HEK293 (cell line): ENCODE data around the gene ASIC3.

Source experiments
- GLIS1 ChIP-seq: fragments of 450-650 bp; formaldehyde crosslinking; IDR thresholded peaks from 2 replicates; pipeline ENCODE4 v1.5.1; 2016; ENCODE audit warnings: missing biosample characterization, missing genetic modification characterization
- MEIS1 ChIP-seq: sonication (generic); formaldehyde crosslinking; IDR thresholded peaks from 2 replicates; pipeline ENCODE4 v1.8.1; 2022; ENCODE audit warnings: missing genetic modification reagents, mild to moderate bottlenecking, borderline replicate concordance
- OVOL3 ChIP-seq: fragments of 450-650 bp; formaldehyde crosslinking; IDR thresholded peaks from 2 replicates; pipeline ENCODE4 v1.5.1; 2016; ENCODE audit warnings: missing biosample characterization, missing genetic modification characterization
- SCRT1 ChIP-seq: fragments of 450-650 bp; formaldehyde crosslinking; IDR thresholded peaks from 2 replicates; pipeline ENCODE4 v1.5.1; 2016; ENCODE audit warnings: missing biosample characterization, missing genetic modification characterization, borderline replicate concordance
- WT1 ChIP-seq: fragments of 450-650 bp; formaldehyde crosslinking; IDR thresholded peaks from 2 replicates; pipeline ENCODE4 v1.5.1; 2016; ENCODE audit warnings: missing biosample characterization, missing genetic modification characterization
- ZBTB1 ChIP-seq: fragments of 450-650 bp; formaldehyde crosslinking; IDR thresholded peaks from 2 replicates; pipeline ENCODE4 v1.5.1; 2016; ENCODE audit warnings: missing biosample characterization, missing genetic modification characterization
- ZBTB21 ChIP-seq: fragments of 450-650 bp; formaldehyde crosslinking; IDR thresholded peaks from 2 replicates; pipeline ENCODE4 v1.5.1; 2017; ENCODE audit warnings: missing biosample characterization, missing genetic modification characterization
- ZBTB48 ChIP-seq: fragments of 450-650 bp; formaldehyde crosslinking; IDR thresholded peaks from 2 replicates; pipeline ENCODE4 v1.5.1; 2016; ENCODE audit warnings: missing biosample characterization, missing genetic modification characterization
- ZFHX2 ChIP-seq: fragments of 450-650 bp; formaldehyde crosslinking; conservative IDR thresholded peaks from 2 replicates; pipeline ENCODE4 v1.5.1; 2016; ENCODE audit warnings: missing biosample characterization, missing genetic modification characterization
- ZFP41 ChIP-seq: fragments of 450-650 bp; formaldehyde crosslinking; IDR thresholded peaks from 2 replicates; pipeline ENCODE4 v1.5.1; 2016; ENCODE audit warnings: missing biosample characterization, missing genetic modification characterization, borderline replicate concordance
- ZNF112 ChIP-seq: fragments of 450-650 bp; formaldehyde crosslinking; IDR thresholded peaks from 2 replicates; pipeline ENCODE4 v1.5.0; 2017; ENCODE audit warnings: missing biosample characterization, missing genetic modification characterization
- ZNF132 ChIP-seq: fragments of 450-650 bp; formaldehyde crosslinking; IDR thresholded peaks from 2 replicates; pipeline ENCODE4 v1.5.1; 2017; ENCODE audit warnings: missing biosample characterization, missing genetic modification characterization, borderline replicate concordance
- ZNF23 ChIP-seq: fragments of 450-650 bp; formaldehyde crosslinking; IDR thresholded peaks from 2 replicates; pipeline ENCODE4 v1.5.1; 2016; ENCODE audit warnings: missing biosample characterization, missing genetic modification characterization, borderline replicate concordance
- ZNF292 ChIP-seq: fragments of 450-650 bp; formaldehyde crosslinking; IDR thresholded peaks from 2 replicates; pipeline ENCODE4 v1.5.1; 2016; ENCODE audit warnings: low read depth, missing biosample characterization, missing genetic modification characterization, borderline replicate concordance
- ZNF350 ChIP-seq: fragments of 450-650 bp; formaldehyde crosslinking; IDR thresholded peaks from 2 replicates; pipeline ENCODE4 v1.5.0; 2017; ENCODE audit warnings: missing biosample characterization, mild to moderate bottlenecking, missing genetic modification characterization
- ZNF37A ChIP-seq: fragments of 450-650 bp; IDR thresholded peaks from 2 replicates; pipeline ENCODE4 v1.5.1; 2018; ENCODE audit warnings: missing biosample characterization, missing genetic modification characterization
- ZNF391 ChIP-seq: fragments of 450-650 bp; formaldehyde crosslinking; IDR thresholded peaks from 2 replicates; pipeline ENCODE4 v1.5.1; 2016; ENCODE audit warnings: low read depth, missing biosample characterization, missing genetic modification characterization, borderline replicate concordance
- ZNF394 ChIP-seq: fragments of 450-650 bp; formaldehyde crosslinking; IDR thresholded peaks from 2 replicates; pipeline ENCODE4 v1.5.1; 2016; ENCODE audit warnings: missing biosample characterization, missing genetic modification characterization, mild to moderate bottlenecking, moderate library complexity, borderline replicate concordance
- ZNF423 ChIP-seq: fragments of 450-650 bp; formaldehyde crosslinking; IDR thresholded peaks from 2 replicates; pipeline ENCODE4 v1.5.1; 2016; ENCODE audit warnings: missing biosample characterization, missing genetic modification characterization
- ZNF426 ChIP-seq: fragments of 450-650 bp; formaldehyde crosslinking; IDR thresholded peaks from 2 replicates; pipeline ENCODE4 v1.5.1; 2017; ENCODE audit warnings: missing biosample characterization, missing genetic modification characterization, mild to moderate bottlenecking, inconsistent platforms, moderate library complexity
- ZNF571 ChIP-seq: fragments of 450-650 bp; formaldehyde crosslinking; IDR thresholded peaks from 2 replicates; pipeline ENCODE4 v1.5.0; 2017; ENCODE audit warnings: missing biosample characterization, missing genetic modification characterization
- ZNF596 ChIP-seq: fragments of 450-650 bp; IDR thresholded peaks from 2 replicates; pipeline ENCODE4 v1.5.0; 2018; ENCODE audit warnings: missing biosample characterization, mild to moderate bottlenecking, missing genetic modification characterization, moderate library complexity
- ZNF610 ChIP-seq: fragments of 450-650 bp; formaldehyde crosslinking; IDR thresholded peaks from 2 replicates; pipeline ENCODE4 v1.5.1; 2016; ENCODE audit warnings: missing biosample characterization, missing genetic modification characterization, borderline replicate concordance
- ZNF629 ChIP-seq: fragments of 450-650 bp; formaldehyde crosslinking; IDR thresholded peaks from 2 replicates; pipeline ENCODE4 v1.5.1; 2017; ENCODE audit warnings: missing biosample characterization, missing genetic modification characterization
- ZNF660 ChIP-seq: fragments of 450-650 bp; IDR thresholded peaks from 2 replicates; pipeline ENCODE4 v1.5.1; 2018; ENCODE audit warnings: missing biosample characterization, mild to moderate bottlenecking, missing genetic modification characterization
- ZNF776 ChIP-seq: fragments of 450-650 bp; formaldehyde crosslinking; IDR thresholded peaks from 2 replicates; pipeline ENCODE4 v1.5.0; 2017; ENCODE audit warnings: missing biosample characterization, missing genetic modification characterization, borderline replicate concordance
- ZNF837 ChIP-seq: fragments of 450-650 bp; formaldehyde crosslinking; IDR thresholded peaks from 2 replicates; pipeline ENCODE4 v1.5.1; 2016; ENCODE audit warnings: missing biosample characterization, missing genetic modification characterization
- ZSCAN23 ChIP-seq: fragments of 450-650 bp; formaldehyde crosslinking; IDR thresholded peaks from 2 replicates; pipeline ENCODE4 v1.5.1; 2016; ENCODE audit warnings: missing biosample characterization, missing genetic modification characterization
- TF ChIP-seq, protein P1 (sequence below): fragments of 450-650 bp; formaldehyde crosslinking; conservative IDR thresholded peaks from 2 replicates; pipeline ENCODE4 v1.5.1; 2016; ENCODE audit warnings: low read depth, missing biosample characterization, missing genetic modification characterization
- TF ChIP-seq, protein P2 (sequence below): fragments of 450-650 bp; formaldehyde crosslinking; IDR thresholded peaks from 2 replicates; pipeline ENCODE4 v1.5.1; 2016; ENCODE audit warnings: missing biosample characterization, missing genetic modification characterization
- TF ChIP-seq, protein P3 (sequence below): fragments of 450-650 bp; formaldehyde crosslinking; IDR thresholded peaks from 2 replicates; pipeline ENCODE4 v1.5.1; 2016; ENCODE audit warnings: missing biosample characterization, missing genetic modification characterization
- TF ChIP-seq, protein P4 (sequence below): IDR thresholded peaks from 2 replicates; pipeline ENCODE4 v1.6.1; 2011; ENCODE audit warnings: mild to moderate bottlenecking, low read depth, low read length, borderline replicate concordance

Gene ASIC3

DNA sequence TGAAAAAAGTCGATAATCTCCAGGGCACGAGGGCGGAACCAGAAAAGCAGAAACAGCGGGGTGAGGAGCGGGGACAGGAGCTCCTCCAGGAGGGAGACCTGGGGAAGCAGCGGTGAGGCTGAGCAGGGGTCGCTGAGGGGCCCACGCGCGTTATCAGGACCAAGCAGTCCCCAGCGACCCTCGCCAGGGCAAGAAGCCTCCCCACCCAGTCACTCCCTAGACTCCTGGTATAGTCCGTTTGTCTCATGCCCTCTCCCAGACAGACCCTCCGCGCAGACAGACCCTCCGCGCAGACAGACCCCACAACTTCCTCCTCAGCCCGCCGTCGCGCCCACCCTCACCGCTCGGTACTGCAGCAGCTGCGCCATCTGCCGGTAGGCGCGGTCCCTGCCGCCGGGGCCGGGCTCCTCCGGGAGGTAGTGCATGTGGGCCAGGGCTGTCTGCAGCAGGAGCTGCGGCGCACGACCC lies 30.3 kb upstream of the ASIC3 start (continued):
- TF ChIP-seq ZNF37A (tag by site-specific recombination) = no peak
- no peak for TF ChIP-seq ZNF112
- TF ChIP-seq ZNF596 = no peak
- TF ChIP-seq ZFP41 (tag by site-specific recombination) = no peak
- 0 out of 2 replicates have a peak, but pooled peaks have one; percentile 42 for TF ChIP-seq ZNF610 (tag by site-specific recombination)
- TF ChIP-seq ZNF426 (tag by site-specific recombination) = no peak
- TF ChIP-seq ZNF776 = no peak
- no peak for TF ChIP-seq SCRT1 (tag by site-specific recombination)
- TF ChIP-seq ZFHX2 (tag by site-specific recombination) = peak; percentile 73
- no peak for TF ChIP-seq MEIS1 (CRISPR knock-in tag)
- no peak for TF ChIP-seq OVOL3 (tag by site-specific recombination)
- TF ChIP-seq ZNF292 (tag by site-specific recombination) = no peak
- peak; percentile 64; the same call in 1 of the 2 replicates for TF ChIP-seq ZBTB48
- TF ChIP-seq ZNF837 = no peak
- TF ChIP-seq ZNF23 = no peak
- TF ChIP-seq, protein P1, sequence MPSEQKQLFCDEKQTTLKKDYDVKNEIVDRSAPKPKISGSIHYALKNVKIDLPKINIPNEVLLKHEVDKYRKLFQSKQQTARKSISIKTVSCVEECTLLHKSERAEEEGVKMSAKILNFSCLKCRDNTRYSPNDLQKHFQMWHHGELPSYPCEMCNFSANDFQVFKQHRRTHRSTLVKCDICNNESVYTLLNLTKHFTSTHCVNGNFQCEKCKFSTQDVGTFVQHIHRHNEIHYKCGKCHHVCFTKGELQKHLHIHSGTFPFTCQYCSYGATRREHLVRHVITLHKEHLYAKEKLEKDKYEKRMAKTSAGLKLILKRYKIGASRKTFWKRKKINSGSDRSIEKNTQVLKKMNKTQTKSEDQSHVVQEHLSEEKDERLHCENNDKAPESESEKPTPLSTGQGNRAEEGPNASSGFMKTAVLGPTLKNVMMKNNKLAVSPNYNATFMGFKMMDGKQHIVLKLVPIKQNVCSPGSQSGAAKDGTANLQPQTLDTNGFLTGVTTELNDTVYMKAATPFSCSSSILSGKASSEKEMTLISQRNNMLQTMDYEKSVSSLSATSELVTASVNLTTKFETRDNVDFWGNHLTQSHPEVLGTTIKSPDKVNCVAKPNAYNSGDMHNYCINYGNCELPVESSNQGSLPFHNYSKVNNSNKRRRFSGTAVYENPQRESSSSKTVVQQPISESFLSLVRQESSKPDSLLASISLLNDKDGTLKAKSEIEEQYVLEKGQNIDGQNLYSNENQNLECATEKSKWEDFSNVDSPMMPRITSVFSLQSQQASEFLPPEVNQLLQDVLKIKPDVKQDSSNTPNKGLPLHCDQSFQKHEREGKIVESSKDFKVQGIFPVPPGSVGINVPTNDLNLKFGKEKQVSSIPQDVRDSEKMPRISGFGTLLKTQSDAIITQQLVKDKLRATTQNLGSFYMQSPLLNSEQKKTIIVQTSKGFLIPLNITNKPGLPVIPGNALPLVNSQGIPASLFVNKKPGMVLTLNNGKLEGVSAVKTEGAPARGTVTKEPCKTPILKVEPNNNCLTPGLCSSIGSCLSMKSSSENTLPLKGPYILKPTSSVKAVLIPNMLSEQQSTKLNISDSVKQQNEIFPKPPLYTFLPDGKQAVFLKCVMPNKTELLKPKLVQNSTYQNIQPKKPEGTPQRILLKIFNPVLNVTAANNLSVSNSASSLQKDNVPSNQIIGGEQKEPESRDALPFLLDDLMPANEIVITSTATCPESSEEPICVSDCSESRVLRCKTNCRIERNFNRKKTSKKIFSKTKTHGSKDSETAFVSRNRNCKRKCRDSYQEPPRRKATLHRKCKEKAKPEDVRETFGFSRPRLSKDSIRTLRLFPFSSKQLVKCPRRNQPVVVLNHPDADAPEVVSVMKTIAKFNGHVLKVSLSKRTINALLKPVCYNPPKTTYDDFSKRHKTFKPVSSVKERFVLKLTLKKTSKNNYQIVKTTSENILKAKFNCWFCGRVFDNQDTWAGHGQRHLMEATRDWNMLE (tag by site-specific recombination) = no peak
- TF ChIP-seq, protein P2, sequence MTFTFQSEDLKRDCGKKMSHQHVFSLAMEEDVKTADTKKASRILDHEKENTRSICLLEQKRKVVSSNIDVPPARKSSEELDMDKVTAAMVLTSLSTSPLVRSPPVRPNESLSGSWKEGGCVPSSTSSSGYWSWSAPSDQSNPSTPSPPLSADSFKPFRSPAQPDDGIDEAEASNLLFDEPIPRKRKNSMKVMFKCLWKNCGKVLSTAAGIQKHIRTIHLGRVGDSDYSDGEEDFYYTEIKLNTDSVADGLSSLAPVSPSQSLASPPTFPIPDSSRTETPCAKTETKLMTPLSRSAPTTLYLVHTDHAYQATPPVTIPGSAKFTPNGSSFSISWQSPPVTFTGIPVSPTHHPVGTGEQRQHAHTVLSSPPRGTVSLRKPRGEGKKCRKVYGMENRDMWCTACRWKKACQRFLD (tag by site-specific recombination) = no peak
- TF ChIP-seq ZNF350 = no peak
- no peak for TF ChIP-seq ZBTB21 (tag by site-specific recombination)
- no peak for TF ChIP-seq ZNF571 (tag by site-specific recombination)
- TF ChIP-seq GLIS1 (tag by site-specific recombination) = peak; percentile 55
- no peak for TF ChIP-seq ZBTB1 (tag by site-specific recombination)
- TF ChIP-seq, protein P3, sequence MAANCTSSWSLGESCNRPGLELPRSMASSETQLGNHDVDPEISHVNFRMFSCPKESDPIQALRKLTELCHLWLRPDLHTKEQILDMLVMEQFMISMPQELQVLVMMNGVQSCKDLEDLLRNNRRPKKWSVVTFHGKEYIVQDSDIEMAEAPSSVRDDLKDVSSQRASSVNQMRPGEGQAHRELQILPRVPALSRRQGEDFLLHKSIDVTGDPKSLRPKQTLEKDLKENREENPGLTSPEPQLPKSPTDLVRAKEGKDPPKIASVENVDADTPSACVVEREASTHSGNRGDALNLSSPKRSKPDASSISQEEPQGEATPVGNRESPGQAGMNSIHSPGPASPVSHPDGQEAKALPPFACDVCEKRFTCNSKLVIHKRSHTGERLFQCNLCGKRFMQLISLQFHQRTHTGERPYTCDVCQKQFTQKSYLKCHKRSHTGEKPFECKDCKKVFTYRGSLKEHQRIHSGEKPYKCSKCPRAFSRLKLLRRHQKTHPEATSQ (tag by site-specific recombination) = no peak
- TF ChIP-seq ZNF132 (tag by site-specific recombination) = no peak
- no peak for TF ChIP-seq ZNF391 (tag by site-specific recombination)
- TF ChIP-seq ZNF629 (tag by site-specific recombination) = no peak
- TF ChIP-seq ZNF394 (tag by site-specific recombination) = no peak; the same call in 1 of the 2 replicates
- TF ChIP-seq, protein P4, sequence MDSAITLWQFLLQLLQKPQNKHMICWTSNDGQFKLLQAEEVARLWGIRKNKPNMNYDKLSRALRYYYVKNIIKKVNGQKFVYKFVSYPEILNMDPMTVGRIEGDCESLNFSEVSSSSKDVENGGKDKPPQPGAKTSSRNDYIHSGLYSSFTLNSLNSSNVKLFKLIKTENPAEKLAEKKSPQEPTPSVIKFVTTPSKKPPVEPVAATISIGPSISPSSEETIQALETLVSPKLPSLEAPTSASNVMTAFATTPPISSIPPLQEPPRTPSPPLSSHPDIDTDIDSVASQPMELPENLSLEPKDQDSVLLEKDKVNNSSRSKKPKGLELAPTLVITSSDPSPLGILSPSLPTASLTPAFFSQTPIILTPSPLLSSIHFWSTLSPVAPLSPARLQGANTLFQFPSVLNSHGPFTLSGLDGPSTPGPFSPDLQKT = no peak
- no peak for TF ChIP-seq WT1 (tag by site-specific recombination)
- no peak for TF ChIP-seq ZNF660
- 0 out of 2 replicates have a peak, but pooled peaks have one; percentile 29 for TF ChIP-seq ZNF423 (tag by site-specific recombination)
- no peak for TF ChIP-seq ZSCAN23
